ENCODE measurements around the gene RETREG2. TPM values are rescaled to one million over a fixed set of nuclear protein-coding genes. Genes with fewer than 3 reads are reported as not detected.

Gene RETREG2
- total and polyA plus RNA-seq, 4 donors: 21.7 to 42.8 (median 37.7) TPM

- WGBS: 95% methylated on average over 4 of the region's 4 CpGs
- no peak overlapping the region for H3K4me3 ChIP-seq (ENCODE audit: low read depth in 1 of 3, low read length in 3 of 3)
- TF ChIP-seq GABPA (IDR thresholded peaks at IDR 0.05 in 1 of 2, conservative IDR thresholded peaks at IDR 0.05 in 1 of 2): no peak
Observed at GRCh38 chr2:219158025-219158424, 20.1 kb upstream of the RETREG2 start.

GRCh38 chr2:219158586-219158985 lies 19.5 kb upstream of the RETREG2 start:
- 89% methylated on average over 3 of the region's 3 CpGs for WGBS
- Histone ChIP-seq H3K36me3 (ENCODE audit: control insufficient read depth in 4 of 4, insufficient read depth in 3 of 4, low read depth in 1 of 4, low read length in 3 of 4) (peaks cover 3 to 17% (median 11%) of the 10 kb centered on the region in 4 donors), H3K9me3 (ENCODE audit: control insufficient read depth in 4 of 4, low read length in 3 of 4) (no peaks in the 10 kb centered on the region), H3K27me3 (ENCODE audit: control insufficient read depth in 4 of 4, insufficient read depth in 4 of 4, low read length in 3 of 4) (no peaks in the 10 kb centered on the region), H3K4me1 (ENCODE audit: control insufficient read depth in 4 of 4, insufficient read depth in 4 of 4, low read length in 3 of 4) (peaks cover 2 to 17% (median 13%) of the 10 kb centered on the region in 4 donors), H3K9ac (ENCODE audit: low read depth in 1 of 2, low read length in 2 of 2) (no peak overlapping the region), H3K4me3 (ENCODE audit: low read depth in 1 of 3, low read length in 3 of 3) (no peak overlapping the region), H3K27ac (ENCODE audit: low read depth in 1 of 2, low read length in 2 of 2) (no peak overlapping the region)
- DNase-seq (ENCODE audit: low spot score): no peak
- no peak for TF ChIP-seq TAF1 (conservative IDR thresholded peaks at IDR 0.05)

More at GRCh38 chr2:219158025-219158424, 20.1 kb upstream of the RETREG2 start:
- Histone ChIP-seq H3K4me1 (ENCODE audit: control insufficient read depth in 4 of 4, insufficient read depth in 4 of 4, low read length in 3 of 4) (peaks cover 2 to 17% (median 13%) of the 10 kb centered on the region in 4 donors), H3K9ac (ENCODE audit: low read depth in 1 of 2, low read length in 2 of 2) (no peak overlapping the region), H3K27ac (ENCODE audit: low read depth in 1 of 2, low read length in 2 of 2) (no peak overlapping the region), H3K27me3 (ENCODE audit: control insufficient read depth in 4 of 4, insufficient read depth in 4 of 4, low read length in 3 of 4) (no peaks in the 10 kb centered on the region), H3K36me3 (ENCODE audit: control insufficient read depth in 4 of 4, insufficient read depth in 3 of 4, low read depth in 1 of 4, low read length in 3 of 4) (peaks cover 3 to 19% (median 11%) of the 10 kb centered on the region in 4 donors), H3K9me3 (ENCODE audit: control insufficient read depth in 4 of 4, low read length in 3 of 4) (no peaks in the 10 kb centered on the region)
- no peak for DNase-seq (ENCODE audit: low spot score)

GRCh38 chr2:219159771-219160185 lies 18.3 kb upstream of the RETREG2 start:
- Histone ChIP-seq H3K9me3 (ENCODE audit: control insufficient read depth in 4 of 4, low read length in 3 of 4) (no peaks in the 10 kb centered on the region), H3K27ac (ENCODE audit: low read depth in 1 of 2, low read length in 2 of 2) (peak overlapping the region; percentile 92 to 97), H3K4me3 (ENCODE audit: low read depth in 1 of 3, low read length in 3 of 3) (peak overlapping the region; percentile 31 to 75 (median 67)), H3K36me3 (ENCODE audit: control insufficient read depth in 4 of 4, insufficient read depth in 3 of 4, low read depth in 1 of 4, low read length in 3 of 4) (peaks cover 3 to 16% (median 11%) of the 10 kb centered on the region in 4 donors), H3K4me1 (ENCODE audit: control insufficient read depth in 4 of 4, insufficient read depth in 4 of 4, low read length in 3 of 4) (peaks cover 2 to 17% (median 13%) of the 10 kb centered on the region in 4 donors), H3K9ac (ENCODE audit: low read depth in 1 of 2, low read length in 2 of 2) (peak overlapping the region; percentile 10 to 49), H3K27me3 (ENCODE audit: control insufficient read depth in 4 of 4, insufficient read depth in 4 of 4, low read length in 3 of 4) (no peaks in the 10 kb centered on the region)
- TF ChIP-seq, protein P1, sequence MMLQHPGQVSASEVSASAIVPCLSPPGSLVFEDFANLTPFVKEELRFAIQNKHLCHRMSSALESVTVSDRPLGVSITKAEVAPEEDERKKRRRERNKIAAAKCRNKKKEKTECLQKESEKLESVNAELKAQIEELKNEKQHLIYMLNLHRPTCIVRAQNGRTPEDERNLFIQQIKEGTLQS (IDR thresholded peaks at IDR 0.05): no peak
- TF ChIP-seq EGR1 (IDR thresholded peaks at IDR 0.05; ENCODE audit: low read depth in 2 of 2) (no peak), TAF1 (conservative IDR thresholded peaks at IDR 0.05) (no peak), NR2F2 (IDR thresholded peaks at IDR 0.05) (no peak)
- WGBS: 8% methylated on average over 18 of the region's 18 CpGs
- no peak for DNase-seq (ENCODE audit: low spot score)

DNA sequence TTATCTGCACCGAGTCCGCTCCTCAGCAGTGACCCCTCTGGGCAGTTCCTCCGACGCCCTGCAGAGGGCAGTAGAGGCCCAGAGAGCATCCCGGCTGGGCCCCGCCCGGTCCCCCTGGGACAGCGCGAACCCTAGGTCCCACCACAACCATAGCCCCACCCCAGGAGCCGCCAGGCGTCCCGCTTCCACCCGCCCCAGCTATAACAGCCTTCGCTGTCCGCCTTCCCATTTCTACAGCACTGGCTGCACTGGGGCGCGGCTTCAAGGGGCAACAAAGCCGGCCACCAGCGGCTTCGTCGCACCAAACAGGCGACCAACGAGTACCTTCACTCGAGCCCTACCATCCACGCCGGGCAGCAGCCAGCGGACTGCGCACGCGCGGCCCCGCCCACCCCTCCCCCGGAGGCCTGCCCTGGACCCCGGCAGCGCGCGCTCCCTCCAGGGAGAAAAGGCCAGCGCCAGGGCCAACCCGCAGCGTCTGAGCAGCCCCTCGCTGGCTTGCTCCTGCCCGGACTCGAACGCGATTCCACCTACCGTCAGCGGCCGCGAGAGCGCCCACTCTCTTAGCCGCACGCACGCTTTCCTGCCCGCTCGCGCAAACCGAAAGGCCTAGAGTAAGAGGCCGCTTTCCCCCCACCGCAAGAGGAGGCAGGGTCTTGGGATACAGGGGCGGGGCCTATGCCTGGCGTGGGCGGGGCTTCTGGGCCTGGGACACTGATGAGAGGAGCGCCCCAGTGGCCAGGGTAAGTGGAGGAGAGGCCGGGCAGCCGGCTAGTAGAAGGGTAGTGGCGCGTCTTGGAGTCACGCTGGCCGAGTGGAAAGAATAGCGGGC lies 17.7 kb upstream of the RETREG2 start, which contains the start of gene NHEJ1:
NHEJ1 (minus strand) TSS at position 630 of the 832 bp plus-strand sequence. CDS start 2,453 bp downstream, outside the sequence.
- Histone ChIP-seq H3K27ac (ENCODE audit: low read depth in 1 of 2, low read length in 2 of 2) (peak within 1 kb of the TSS; percentile 92 to 97), H3K4me3 (ENCODE audit: low read depth in 1 of 3, low read length in 3 of 3) (peak within 1 kb of the TSS; percentile 67 to 85 (median 75)), H3K4me1 (ENCODE audit: control insufficient read depth in 4 of 4, insufficient read depth in 4 of 4, low read length in 3 of 4) (peaks cover 2 to 15% (median 12%) of the 10 kb centered on the region in 4 donors), H3K27me3 (ENCODE audit: control insufficient read depth in 4 of 4, insufficient read depth in 4 of 4, low read length in 3 of 4) (no peaks in the 10 kb centered on the region), H3K9ac (ENCODE audit: low read depth in 1 of 2, low read length in 2 of 2) (peak within 1 kb of the TSS; percentile 60 to 71), H3K36me3 (ENCODE audit: control insufficient read depth in 4 of 4, insufficient read depth in 3 of 4, low read depth in 1 of 4, low read length in 3 of 4) (peaks cover 2 to 16% (median 11%) of the 10 kb centered on the region in 4 donors), H3K9me3 (ENCODE audit: control insufficient read depth in 4 of 4, low read length in 3 of 4) (no peaks in the 10 kb centered on the region)
- DNase-seq (ENCODE audit: low spot score): peak; percentile 99
- under 1% methylated on average over 70 of the region's 70 CpGs for WGBS
- TF ChIP-seq GABPA (IDR thresholded peaks at IDR 0.05 in 1 of 2, conservative IDR thresholded peaks at IDR 0.05 in 1 of 2) (no peak), EGR1 (IDR thresholded peaks at IDR 0.05; ENCODE audit: low read depth in 2 of 2) (no peak), YY1 (IDR thresholded peaks at IDR 0.05) (peak; percentile 41), REST (IDR thresholded peaks at IDR 0.05) (peak; percentile 58), TAF1 (conservative IDR thresholded peaks at IDR 0.05) (no peak), RXRA (IDR thresholded peaks at IDR 0.05) (no peak), CTCF (IDR thresholded peaks at IDR 0.05; ENCODE audit: low read depth, low read length, missing input control) (peak; percentile 98), RAD21 (IDR thresholded peaks at IDR 0.05) (peak; percentile 85 to 89), SP1 (IDR thresholded peaks at IDR 0.05) (peak; percentile 52)
